Measurements from ENCODE around the gene ANAPC2. TPM values are rescaled to one million over a fixed set of nuclear protein-coding genes. Genes with fewer than 3 reads are reported as not detected.

The ANAPC2 gene
- polyA plus RNA-seq, 1 experiment: 12.1 TPM

- peaks cover 6% of the 10 kb centered on the region; the same call in 1 of the 2 replicates for H3K9me3 ChIP-seq (ENCODE audit: control insufficient read depth, insufficient read depth, low read length)
- no peak overlapping the region for H3K4me3 ChIP-seq (ENCODE audit: low read depth, low read length)
- ChIA-PET POLR2A (no interaction called here), CTCF (no interaction called here)
- no peak for TF ChIP-seq CTCF (IDR thresholded peaks at IDR 0.05; ENCODE audit: low read depth, low read length)
- no peak for DNase-seq (ENCODE audit: low read depth, low spot score)
- peaks cover 23% of the 10 kb centered on the region for H3K27me3 ChIP-seq (ENCODE audit: control insufficient read depth, insufficient read depth, low read length)
- H3K27ac ChIP-seq (ENCODE audit: low read depth, low read length): no peak overlapping the region
Measured at GRCh38 chr9:137134191-137134590, 54.2 kb downstream of the ANAPC2 start.

GRCh38 chr9:137130176-137130755 lies 58.1 kb downstream of the ANAPC2 start:
- ChIA-PET CTCF (no interaction called here), POLR2A (interaction anchor here (0.6 to 2.6 kb wide), 13 partner anchors 9 to 402 kb away, joined by 3 to 28 read pairs (median 4); partner anchors contain the start of genes GRIN1, MAN1B1, SSNA1 and TPRN)
- H3K27me3 ChIP-seq (ENCODE audit: control insufficient read depth, insufficient read depth, low read length): no peaks in the 10 kb centered on the region
- peak overlapping the region; percentile 77 for H3K4me3 ChIP-seq (ENCODE audit: low read depth, low read length)
- no peak for DNase-seq (ENCODE audit: low read depth, low spot score)
- H3K9me3 ChIP-seq (ENCODE audit: control insufficient read depth, insufficient read depth, low read length): peaks cover 6% of the 10 kb centered on the region; the same call in 1 of the 2 replicates
- TF ChIP-seq CTCF (IDR thresholded peaks at IDR 0.05; ENCODE audit: low read depth, low read length): no peak
- no peak overlapping the region for H3K27ac ChIP-seq (ENCODE audit: low read depth, low read length)

GRCh38 chr9:137129456-137130175 lies 58.7 kb downstream of the ANAPC2 start:
- Histone ChIP-seq H3K9me3 (ENCODE audit: control insufficient read depth, insufficient read depth, low read length) (peaks cover 6% of the 10 kb centered on the region; the same call in 1 of the 2 replicates), H3K27ac (ENCODE audit: low read depth, low read length) (peak overlapping the region; percentile 31), H3K27me3 (ENCODE audit: control insufficient read depth, insufficient read depth, low read length) (no peaks in the 10 kb centered on the region), H3K4me3 (ENCODE audit: low read depth, low read length) (peak overlapping the region; percentile 77)
- DNase-seq (ENCODE audit: low read depth, low spot score): peak; percentile 75
- CTCF ChIA-PET: interaction anchor here (0.6 to 0.8 kb wide), 2 partner anchors 9 to 98 kb away, joined by 3 to 11 read pairs; partner anchors contain the start of genes GRIN1 and RNF224
- POLR2A ChIA-PET: interaction anchor here (0.6 to 2.6 kb wide), 13 partner anchors 10 to 401 kb away, joined by 3 to 28 read pairs (median 4); partner anchors contain the start of genes GRIN1, MAN1B1, SSNA1 and TPRN
- TF ChIP-seq CTCF (IDR thresholded peaks at IDR 0.05; ENCODE audit: low read depth, low read length): no peak

DNA sequence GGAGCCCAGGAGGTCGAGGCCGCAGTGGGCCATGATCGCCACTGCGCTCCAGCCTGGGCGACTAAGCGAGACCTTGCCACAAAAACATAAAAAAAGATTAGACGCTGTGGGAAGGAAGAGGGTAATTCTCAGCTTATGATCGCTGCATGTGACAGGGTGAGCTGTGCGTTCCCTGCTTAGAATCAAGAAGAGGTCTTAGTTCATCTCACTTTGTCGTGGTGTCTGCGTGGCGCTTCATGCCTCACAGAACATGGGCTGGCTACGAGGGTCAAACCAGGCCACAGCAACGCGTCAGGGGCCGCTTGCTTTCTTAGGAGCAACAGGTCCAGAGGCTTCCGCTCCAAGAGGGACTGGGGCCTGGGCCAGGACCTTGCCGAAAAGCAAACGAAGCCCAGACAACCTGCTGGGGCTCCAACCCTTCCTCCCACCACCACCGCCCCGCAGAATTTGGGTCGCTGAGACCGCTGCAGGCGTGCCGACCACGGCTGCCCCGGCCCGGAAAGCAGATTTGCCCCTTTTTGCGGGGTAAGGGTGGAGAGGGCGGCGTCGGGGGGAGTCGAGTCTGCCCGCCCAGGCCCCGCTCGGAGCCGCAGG lies 59.4 kb downstream of the ANAPC2 start:
- TF ChIP-seq CTCF (IDR thresholded peaks at IDR 0.05; ENCODE audit: low read depth, low read length): no peak
- DNase-seq (ENCODE audit: low read depth, low spot score): no peak

More for the DNA sequence above, 59.4 kb downstream of the ANAPC2 start:
- Histone ChIP-seq H3K27ac (ENCODE audit: low read depth, low read length) (peak overlapping the region; percentile 31), H3K9me3 (ENCODE audit: control insufficient read depth, insufficient read depth, low read length) (peaks cover 6% of the 10 kb centered on the region; the same call in 1 of the 2 replicates), H3K27me3 (ENCODE audit: control insufficient read depth, insufficient read depth, low read length) (no peaks in the 10 kb centered on the region), H3K4me3 (ENCODE audit: low read depth, low read length) (peak overlapping the region; percentile 77)
- CTCF ChIA-PET: interaction anchor here (0.6 to 0.9 kb wide), 3 partner anchors 10 to 108 kb away, joined by 3 to 11 read pairs (median 4); partner anchors contain the start of genes GRIN1 and RNF224
- POLR2A ChIA-PET: interaction anchor here (0.9 to 2.6 kb wide), 9 partner anchors 12 to 400 kb away, joined by 3 to 28 read pairs (median 7); partner anchors contain the start of genes SSNA1, TPRN and TUBB4B

Measured in AG04450 (cell line).